GM12872 (cell line): ENCODE measurements around the gene PLA2G2A.

ENCODE experiments used
- TF ChIP-seq, protein P1 (sequence below): IDR thresholded peaks from 3 replicates; pipeline ENCODE4 v1.5.1; 2011; ENCODE audit warnings: low read depth, mild to moderate bottlenecking, low read length, moderate library complexity; ENCODE audit not compliant: insufficient read depth

PLA2G2A gene

DNA sequence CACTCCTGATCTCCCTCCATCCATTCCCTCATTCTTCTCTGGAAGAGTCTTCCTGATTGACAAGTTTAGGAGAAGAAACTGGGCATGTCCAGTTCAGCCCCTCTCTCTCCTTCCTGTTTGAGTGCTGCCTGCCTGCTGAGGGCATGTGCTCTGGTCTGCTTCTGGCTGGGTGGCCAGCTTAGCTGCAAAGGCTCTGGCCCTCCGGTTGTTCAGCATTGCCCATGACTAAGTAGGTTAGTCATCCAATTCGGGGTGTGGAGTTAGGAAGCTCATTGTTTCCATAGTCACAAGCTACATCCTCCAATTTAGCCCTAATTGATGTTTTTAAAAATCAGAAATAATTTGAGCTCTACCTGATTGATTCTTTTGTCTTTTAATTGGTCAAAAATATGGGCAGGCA is 30.4 kb downstream of the PLA2G2A start:
- TF ChIP-seq, protein P1, sequence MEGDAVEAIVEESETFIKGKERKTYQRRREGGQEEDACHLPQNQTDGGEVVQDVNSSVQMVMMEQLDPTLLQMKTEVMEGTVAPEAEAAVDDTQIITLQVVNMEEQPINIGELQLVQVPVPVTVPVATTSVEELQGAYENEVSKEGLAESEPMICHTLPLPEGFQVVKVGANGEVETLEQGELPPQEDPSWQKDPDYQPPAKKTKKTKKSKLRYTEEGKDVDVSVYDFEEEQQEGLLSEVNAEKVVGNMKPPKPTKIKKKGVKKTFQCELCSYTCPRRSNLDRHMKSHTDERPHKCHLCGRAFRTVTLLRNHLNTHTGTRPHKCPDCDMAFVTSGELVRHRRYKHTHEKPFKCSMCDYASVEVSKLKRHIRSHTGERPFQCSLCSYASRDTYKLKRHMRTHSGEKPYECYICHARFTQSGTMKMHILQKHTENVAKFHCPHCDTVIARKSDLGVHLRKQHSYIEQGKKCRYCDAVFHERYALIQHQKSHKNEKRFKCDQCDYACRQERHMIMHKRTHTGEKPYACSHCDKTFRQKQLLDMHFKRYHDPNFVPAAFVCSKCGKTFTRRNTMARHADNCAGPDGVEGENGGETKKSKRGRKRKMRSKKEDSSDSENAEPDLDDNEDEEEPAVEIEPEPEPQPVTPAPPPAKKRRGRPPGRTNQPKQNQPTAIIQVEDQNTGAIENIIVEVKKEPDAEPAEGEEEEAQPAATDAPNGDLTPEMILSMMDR: no peak

DNA sequence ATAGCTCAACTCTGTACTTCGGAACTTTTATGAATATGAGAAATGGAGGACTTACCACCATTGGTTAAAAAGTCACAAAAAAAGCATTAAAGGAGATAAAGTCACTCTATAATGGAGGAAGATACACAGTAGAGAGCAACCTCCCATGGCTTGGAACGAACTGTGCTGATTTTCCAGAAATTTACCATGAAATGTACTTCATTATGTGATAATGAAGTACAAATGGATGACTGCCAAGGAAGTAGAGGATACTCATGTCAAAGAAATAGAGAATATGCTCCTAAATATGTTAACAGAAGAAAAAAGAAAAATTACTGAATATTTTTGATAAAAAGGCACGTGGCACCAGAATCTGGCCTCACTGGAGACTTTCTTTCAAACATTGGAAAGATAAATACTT is 32.4 kb downstream of the PLA2G2A start:
- TF ChIP-seq, protein P1: no peak

- TF ChIP-seq, protein P1: no peak
Observed at GRCh38 chr1:19946331-19946751, 33.1 kb downstream of the PLA2G2A start.

GRCh38 chr1:19945914-19946313 is 33.5 kb downstream of the PLA2G2A start:
- TF ChIP-seq, protein P1: no peak

DNA sequence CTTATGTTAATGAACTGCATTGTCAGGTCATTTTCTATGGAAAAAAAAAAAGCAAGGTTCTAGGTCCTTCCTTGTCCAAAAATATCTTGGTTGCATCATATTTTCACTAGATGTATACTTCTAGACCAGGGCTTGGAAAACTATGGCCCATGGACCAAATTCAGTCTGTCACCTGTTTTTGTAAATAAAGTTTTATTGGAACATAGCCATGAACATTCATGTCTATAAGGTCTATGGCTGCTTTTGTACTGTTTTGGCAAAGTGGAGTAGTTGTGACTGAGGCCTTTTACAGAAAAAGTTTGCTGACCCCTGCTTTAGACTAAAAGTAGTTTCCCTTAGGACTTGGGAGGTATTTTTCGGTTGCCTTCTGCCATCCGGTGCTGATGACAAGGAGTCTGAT is 36.8 kb downstream of the PLA2G2A start:
- TF ChIP-seq, protein P1: no peak

GRCh38 chr1:19942088-19942487 is 37.3 kb downstream of the PLA2G2A start:
- TF ChIP-seq, protein P1: no peak

- TF ChIP-seq, protein P1: no peak
Observed at GRCh38 chr1:19941206-19941568, 38.2 kb downstream of the PLA2G2A start.

DNA sequence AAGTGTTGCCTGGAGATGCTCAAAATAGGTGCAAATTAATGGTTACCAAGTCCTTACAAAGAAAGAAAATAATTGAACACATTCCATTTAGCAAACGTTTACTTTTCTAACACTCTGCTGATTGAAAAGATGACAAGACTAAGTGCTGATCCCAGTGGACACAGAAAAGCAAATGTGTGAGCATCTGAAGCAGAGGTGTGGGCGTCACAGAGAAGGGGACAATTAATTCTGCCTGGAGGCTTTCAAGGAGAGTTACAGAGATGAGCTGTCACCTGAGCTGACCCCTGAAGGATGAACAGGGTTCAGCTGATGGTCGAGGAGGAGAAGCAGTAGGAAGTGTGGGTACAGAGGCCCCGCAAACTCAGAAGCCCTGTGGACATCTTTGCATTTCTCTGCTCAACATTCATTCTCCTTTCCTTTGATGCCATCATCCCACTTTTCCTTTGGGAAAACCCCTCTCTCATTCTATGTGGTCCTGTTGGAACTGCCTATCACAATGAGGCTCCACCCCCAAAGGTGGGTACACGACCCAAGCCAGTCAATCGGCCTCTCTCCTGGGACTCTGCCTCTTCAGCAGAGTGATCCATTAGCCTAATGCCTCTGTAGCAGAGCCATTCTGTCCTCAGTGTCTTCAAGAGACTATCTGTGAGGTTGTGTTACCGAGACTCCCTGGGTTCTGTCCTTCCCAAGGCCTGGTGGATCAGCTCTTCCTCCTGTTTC is 38.8 kb downstream of the PLA2G2A start:
- TF ChIP-seq, protein P1: no peak
